ENCODE data around the gene HLA-DPA1.

- TF ChIP-seq EZH2 (IDR thresholded peaks at IDR 0.05; ENCODE audit: insufficient read depth, poor library complexity, severe bottlenecking) (no peak), EZH2phosphoT487 (IDR thresholded peaks at IDR 0.05; ENCODE audit: insufficient read depth, low read depth) (no peak)
These were observed 30.3 kb upstream of the HLA-DPA1 start for GRCh38 chr6:33103776-33104175.
